GM12878 (cell line): ENCODE measurements around the gene SPATS2L. TPM values are rescaled to one million over a fixed set of nuclear protein-coding genes. Genes with fewer than 3 reads are reported as not detected.

Experiments
- ATAC-seq: fragments of 200-7000 bp; cut with Tn5 transposase; 3 replicates; pipeline ENCODE4 v1.9.1; 2020; ENCODE audit warnings: mild to moderate bottlenecking, moderate library complexity
- BruUV-seq: library from RNA; stranded (reverse); fragments of 400-500 nt; replicated peaks from 2 replicates; lab custom pipeline; 2021; lab: Mats Ljungman, UMichigan
- CTCF ChIA-PET: fragments of 300-600 bp; sonication (Branson Sonifier 250); formaldehyde crosslinking; extraction: SDS; loops from one replicate; lab custom pipeline; 2021; ENCODE audit warnings: inconsistent platforms; lab: Yijun Ruan, JAX
- POLR2A ChIA-PET: fragments of 350-600 bp; formaldehyde crosslinking; extraction: SDS; loops from one replicate; lab custom pipeline; 2021; ENCODE audit warnings: inconsistent platforms; lab: Charles Lee
- RAD21 ChIA-PET: fragments of 300-600 bp; sonication (Branson Sonifier 250); formaldehyde crosslinking; loops from one replicate; lab custom pipeline; 2023; ENCODE audit warnings: antibody characterized with exemption; ENCODE audit not compliant: unreplicated experiment; lab: Charles Lee
- SMC1A ChIA-PET: fragments of 300-600 bp; sonication (Branson Sonifier 250); formaldehyde crosslinking; loops from one replicate; lab custom pipeline; 2023; ENCODE audit not compliant: unreplicated experiment, uncharacterized antibody; lab: Charles Lee
- DNase-seq: peaks from one replicate; pipeline ENCODE4 v3.0.0-alpha.2; 2011; ENCODE audit warnings: low read depth, low spot score
- FAIRE-seq: peaks from 3 replicates; lab custom pipeline; 2011; peaks lifted over from hg19 to GRCh38; lab: Jason Lieb, UNC
- H2AFZ ChIP-seq: 2 replicates; pipeline ENCODE4 v1.6.0; 2011; ENCODE audit warnings: low read depth, low read length, control low read depth; ENCODE audit not compliant: control insufficient read depth
- H3K27ac ChIP-seq: 2 replicates; pipeline ENCODE4 v1.5.1; 2011; ENCODE audit warnings: control low read depth; ENCODE audit not compliant: control insufficient read depth, insufficient read depth
- H3K27me3 ChIP-seq, 2 experiments: replicated peaks in 1 of 2; 2 replicates each; pipeline versions ENCODE4 v1.6.0 to v1.6.1; 2011; ENCODE audit warnings: low read length in 1 of 2; ENCODE audit not compliant: control insufficient read depth in 2 of 2, insufficient read depth in 2 of 2
- H3K36me3 ChIP-seq, 2 experiments: 2 replicates each; pipeline ENCODE4 v1.5.1; 2011; ENCODE audit warnings: low read length in 1 of 2; ENCODE audit not compliant: control insufficient read depth in 2 of 2, insufficient read depth in 2 of 2
- H3K4me1 ChIP-seq: 2 replicates; pipeline ENCODE4 v1.6.1; 2011; ENCODE audit warnings: mild to moderate bottlenecking, low read length, moderate library complexity, mixed read lengths; ENCODE audit not compliant: control insufficient read depth, insufficient read depth
- H3K4me2 ChIP-seq: 2 replicates; pipeline ENCODE4 v1.6.0; 2011; ENCODE audit warnings: control low read depth; ENCODE audit not compliant: control insufficient read depth, insufficient read depth
- H3K4me3 ChIP-seq: fragments of 200-600 bp; sonication (generic); 2 replicates; pipeline ENCODE4 v1.5.1; 2016
- H3K79me2 ChIP-seq: 2 replicates; pipeline ENCODE4 v1.6.0; 2011; ENCODE audit warnings: low read length; ENCODE audit not compliant: control insufficient read depth, insufficient read depth
- H3K9ac ChIP-seq: 2 replicates; pipeline ENCODE4 v1.8.0; 2011; ENCODE audit warnings: low read length, control low read depth, mixed read lengths; ENCODE audit not compliant: control insufficient read depth, insufficient read depth
- H3K9me3 ChIP-seq: replicated peaks from 3 replicates; pipeline ENCODE4 v1.5.1; 2011; ENCODE audit warnings: mild to moderate bottlenecking, low read length; ENCODE audit not compliant: control insufficient read depth, insufficient read depth
- H4K20me1 ChIP-seq: 2 replicates; pipeline ENCODE4 v1.6.0; 2011; ENCODE audit not compliant: control insufficient read depth, insufficient read depth
- EED ChIP-seq: sonication (generic); IDR thresholded peaks from 2 replicates; pipeline ENCODE4 v1.6.1; 2016; ENCODE audit warnings: antibody characterized with exemption, low read depth
- ELK1 ChIP-seq: IDR thresholded peaks from 2 replicates; pipeline ENCODE4 v1.6.1; 2012; ENCODE audit warnings: low read depth, low read length, improper control_type of control experiment
- FOS ChIP-seq: IDR thresholded peaks from 3 replicates; pipeline ENCODE4 v1.6.1; 2011; ENCODE audit warnings: borderline replicate concordance; ENCODE audit not compliant: insufficient read length; ENCODE audit errors: extremely low read depth
- GABPA ChIP-seq: IDR thresholded peaks from 2 replicates; pipeline ENCODE4 v1.6.1; 2014; ENCODE audit warnings: antibody characterized with exemption, low read depth, mild to moderate bottlenecking, inconsistent platforms
- HCFC1 ChIP-seq: fragments of 150-350 bp; IDR thresholded peaks from 2 replicates; pipeline ENCODE4 v1.6.1; 2014; ENCODE audit warnings: low read length
- HDGF ChIP-seq: fragments of 450-650 bp; IDR thresholded peaks from 2 replicates; pipeline ENCODE4 v1.6.1; 2016; ENCODE audit warnings: antibody characterized with exemption
- MEF2B ChIP-seq: fragments of 450-650 bp; IDR thresholded peaks from 2 replicates; pipeline ENCODE4 v1.6.1; 2018; ENCODE audit warnings: mild to moderate bottlenecking, moderate library complexity; ENCODE audit not compliant: partially characterized antibody, poor library complexity, severe bottlenecking
- MYC ChIP-seq: IDR thresholded peaks from 2 replicates; pipeline ENCODE4 v1.6.1; 2011; ENCODE audit warnings: mild to moderate bottlenecking, low read length, moderate library complexity, inconsistent platforms; ENCODE audit not compliant: insufficient read depth, insufficient replicate concordance, insufficient read length, severe bottlenecking
- RFX5 ChIP-seq: IDR thresholded peaks from 2 replicates; pipeline ENCODE4 v1.6.1; 2011; ENCODE audit warnings: low read depth, low read length, improper control_type of control experiment
- SPI1 ChIP-seq: IDR thresholded peaks from 2 replicates; pipeline ENCODE4 v1.6.1; 2011; ENCODE audit warnings: low read depth, mild to moderate bottlenecking, low read length, moderate library complexity, borderline replicate concordance; ENCODE audit not compliant: insufficient read depth
- TCF12 ChIP-seq: IDR thresholded peaks from 2 replicates; pipeline ENCODE4 v1.6.1; 2011; ENCODE audit warnings: low read depth, mild to moderate bottlenecking, low read length
- WGBS: methylation state at CpG from one replicate; pipeline ENCODE4 v1.1.6; 2016; ENCODE audit warnings: low lambda C conversion rate; ENCODE audit not compliant: insufficient replicate concordance, insufficient coverage; ENCODE audit errors: missing lambda C conversion rate; 5-methylcytosine and 5-hydroxymethylcytosine counted together
- in situ Hi-C: fragments of 300-500 bp; cut with MboI; formaldehyde crosslinking; loops from 9 replicates; pipeline ENCODE4 v1.14.3; 2018; ENCODE audit warnings: mixed read lengths
- intact Hi-C: fragments of 100-400 bp; cut with micrococcal nuclease; formaldehyde crosslinking; loops from one replicate; pipeline ENCODE4 v1.14.2; 2022; ENCODE audit not compliant: unreplicated experiment
- polyA plus RNA-seq, 11 experiments: library from polyadenylated mRNA; depleted of rRNA in 4 of 11; unstranded in 6 of 11; stranded (reverse) in 5 of 11; fragments of >200 nt; fragmentation: Nextera tagmentation in 4 of 11; fragmentation: Illumina TruSeq in 1 of 11; extraction: Ambion mirVana in 4 of 11; extraction: Trizol in 1 of 11; gene quantifications; 1 replicate in 1 of 11; 2 replicates in 10 of 11; pipeline versions ENCODE4 v1.2.1 to v1.2.3, GENCODE V29; 2011 to 2016; ENCODE audit warnings: inconsistent platforms in 2 of 11, missing spikeins in 2 of 11, low read depth in 1 of 11
- total RNA-seq, 4 experiments: library from RNA; depleted of rRNA in 3 of 4; stranded (reverse); fragments of >200 nt in 3 of 4; fragmentation: Illumina TruSeq in 1 of 4; extraction: Trizol in 1 of 4; gene quantifications; 2 replicates each; pipeline versions ENCODE4 v1.2.1 to v1.2.3, GENCODE V29; 2013 to 2021

SPATS2L gene
- total and polyA plus RNA-seq, 10 of the 15 experiments (the other 5 are each of a cell fraction or from before 2014, with no cell fraction given), result 5.2 to 30.0 (median 20.1) TPM

- ATAC-seq (no peak), FAIRE-seq (no peak), DNase-seq (no peak)
- Histone ChIP-seq H3K4me3 (no peak overlapping the region), H2AFZ (no peak overlapping the region), H3K27ac (no peak overlapping the region), H3K27me3 (no peaks in the 10 kb centered on the region), H3K36me3 (peaks cover 2 to 4% of the 10 kb centered on the region in 2 experiments; a peak in 2 of 4 replicates), H3K79me2 (no peaks in the 10 kb centered on the region), H4K20me1 (no peaks in the 10 kb centered on the region), H3K9ac (no peak overlapping the region), H3K4me1 (peaks cover 9% of the 10 kb centered on the region), H3K4me2 (no peak overlapping the region), H3K9me3 (no peaks in the 10 kb centered on the region)
- intact Hi-C loops, result no loop called here
- WGBS, result 83% methylated on average over 21 of the region's 21 CpGs
- ChIA-PET SMC1A (no interaction called here), POLR2A (interaction anchor here (0.6 kb wide), 1 partner anchor 20 kb away, joined by 4 read pairs; no protein-coding TSS in a partner anchor), RAD21 (no interaction called here), CTCF (interaction anchor here (1.4 to 10.3 kb wide), 3 partner anchors 32 to 499 kb away, joined by 3 to 104 read pairs (median 18); no protein-coding TSS in a partner anchor)
- TF ChIP-seq MEF2B (no peak), RFX5 (no peak), SPI1 (no peak), EED (no peak), GABPA (no peak)
- in situ Hi-C loops, result no loop called here
- BruUV-seq, result TSS peak; percentile 36
Observed at GRCh38 chr2:200477667-200478131, 171.2 kb downstream of the SPATS2L start.

- POLR2A ChIA-PET, result interaction anchor here (1.4 kb wide), 1 partner anchor 31 kb away, joined by 3 read pairs; no protein-coding TSS in a partner anchor
- no peak for FAIRE-seq
- no peak for TF ChIP-seq ELK1
- TF ChIP-seq MYC, result no peak
- TF ChIP-seq TCF12, result no peak
- TF ChIP-seq FOS, result no peak
- TF ChIP-seq HCFC1, result no peak
- TF ChIP-seq HDGF, result no peak
Observed at GRCh38 chr2:200479692-200480265, 173.3 kb downstream of the SPATS2L start.

More at GRCh38 chr2:200479692-200480265, 173.3 kb downstream of the SPATS2L start:
- intact Hi-C loops, result no loop called here
- DNase-seq (no peak), ATAC-seq (no peak)
- Histone ChIP-seq H3K4me3 (no peak overlapping the region), H3K9me3 (no peaks in the 10 kb centered on the region), H3K79me2 (no peaks in the 10 kb centered on the region), H3K4me2 (no peak overlapping the region), H4K20me1 (no peaks in the 10 kb centered on the region), H3K4me1 (no peaks in the 10 kb centered on the region), H3K27me3 (no peaks in the 10 kb centered on the region), H3K36me3 (peaks cover 2 to 4% of the 10 kb centered on the region in 2 experiments; a peak in 2 of 4 replicates), H2AFZ (no peak overlapping the region), H3K27ac (no peak overlapping the region), H3K9ac (no peak overlapping the region)
- ChIA-PET CTCF (interaction anchor here (0.6 to 10.3 kb wide), 11 partner anchors 8 to 506 kb away, joined by 3 to 147 read pairs (median 41); partner anchors contain the start of gene KCTD18), SMC1A (interaction anchor here (1.3 to 6.9 kb wide), 5 partner anchors 8 to 500 kb away, joined by 3 to 74 read pairs (median 30); no protein-coding TSS in a partner anchor), RAD21 (interaction anchor here (0.7 to 5.1 kb wide), 3 partner anchors 104 to 501 kb away, joined by 3 to 68 read pairs (median 3); no protein-coding TSS in a partner anchor)
- in situ Hi-C loops, result loop anchor here (10.0 kb wide), 1 partner anchor 225 kb away; no protein-coding TSS in a partner anchor
- no TSS peak for BruUV-seq
- 63% methylated on average over 8 of the region's 8 CpGs for WGBS
